Aorta (tissue), 5 donors: ENCODE data around the gene DSC1. TPM values are rescaled to one million over a fixed set of nuclear protein-coding genes. Genes with fewer than 3 reads are reported as not detected.

ENCODE experiments used
- ATAC-seq: fragments of 200-7000 bp; cut with Tn5 transposase; one replicate; pipeline ENCODE4 v1.9.1; 2022; ENCODE audit warnings: moderate library complexity; ENCODE audit not compliant: low FRiP score
- DNase-seq, 2 donors: peaks; one replicate each; pipeline ENCODE4 v3.0.0-alpha.2; 2020
- H3K27ac ChIP-seq, 2 donors: one replicate each; pipeline ENCODE4 v1.5.1; 2013; ENCODE audit warnings: low read length in 2 of 2, mild to moderate bottlenecking in 2 of 2, moderate library complexity in 2 of 2, control low read depth in 1 of 2, inconsistent platforms in 1 of 2, low read depth in 1 of 2
- H3K27me3 ChIP-seq, 2 donors: one replicate each; pipeline ENCODE4 v1.6.1; 2013; ENCODE audit warnings: control low read depth in 1 of 2, low read length in 1 of 2, mild to moderate bottlenecking in 1 of 2, moderate library complexity in 1 of 2; ENCODE audit not compliant: insufficient read depth in 2 of 2, control insufficient read depth in 1 of 2
- H3K36me3 ChIP-seq, 2 donors: one replicate each; pipeline ENCODE4 v1.6.1; 2013; ENCODE audit warnings: control low read depth in 1 of 2, low read length in 1 of 2, mild to moderate bottlenecking in 1 of 2; ENCODE audit not compliant: insufficient read depth in 2 of 2, control insufficient read depth in 1 of 2
- H3K4me1 ChIP-seq, 2 donors: one replicate each; pipeline ENCODE4 v1.6.1; 2013; ENCODE audit warnings: low read length in 2 of 2, control low read depth in 1 of 2, mild to moderate bottlenecking in 1 of 2, moderate library complexity in 1 of 2; ENCODE audit not compliant: insufficient read depth in 2 of 2, control insufficient read depth in 1 of 2
- H3K4me3 ChIP-seq, 2 donors: one replicate each; pipeline ENCODE4 v1.5.1; 2013; ENCODE audit warnings: low read length in 2 of 2, control low read depth in 1 of 2, mild to moderate bottlenecking in 1 of 2
- H3K9me3 ChIP-seq: one replicate; pipeline ENCODE4 v1.6.1; 2013; ENCODE audit warnings: mild to moderate bottlenecking, low read length; ENCODE audit not compliant: control insufficient read depth
- WGBS, 2 donors: extraction: QIAGEN DNeasy Blood & Tissue Kit; methylation state at CpG; one replicate each; pipeline ENCODE4 v1.1.7; 2013; 5-methylcytosine and 5-hydroxymethylcytosine counted together
- intact Hi-C, 2 donors: fragments of 100-400 bp; cut with DNase I; formaldehyde crosslinking; loops; one replicate each; pipeline versions ENCODE4 v1.14.2 to v1.15.0; 2022
- polyA plus RNA-seq, 2 donors: library from polyadenylated mRNA; stranded (reverse); fragments of 200-250 nt; gene quantifications; one replicate each; pipeline ENCODE4 v1.2.3, GENCODE V29; 2013
- total RNA-seq, 2 donors: library from RNA; stranded (reverse); fragmentation: NEBNext Ultra II Directional; extraction: Animal tissue kit (Norgen Biotek cat#: 25700); gene quantifications; one replicate each; pipeline ENCODE4 v1.2.1, GENCODE V29; 2021
- donor health status: healthy with polysubstance abuse.
- donor health status: Bipolar disorder and iron deficiency.
- donor health status: DM: no; HTN: no; CAD: no.
- donor health status: DM: no; HTN: no; CAD: no.
- donor health status: DM: yes; HTN: yes; CAD: no.

Gene DSC1
- total and polyA plus RNA-seq, 4 donors: not detected

- no peak overlapping the region for H3K4me3 ChIP-seq
- intact Hi-C loops: no loop called here
Observed at GRCh38 chr18:31204166-31204565, 41.5 kb upstream of the DSC1 start.

GRCh38 chr18:31203794-31204148, 41.1 kb upstream of the DSC1 start:
- no peak for DNase-seq
- no peaks in the 10 kb centered on the region for H3K27me3 ChIP-seq
- no peaks in the 10 kb centered on the region for H3K4me1 ChIP-seq
- intact Hi-C loops: no loop called here
- H3K4me3 ChIP-seq: no peak overlapping the region
- WGBS, 2 donors: 79 to 81% methylated on average over 5 of the region's 5 CpGs
- no peak for ATAC-seq
- H3K27ac ChIP-seq: no peak overlapping the region
- H3K36me3 ChIP-seq: no peaks in the 10 kb centered on the region
- H3K9me3 ChIP-seq: no peaks in the 10 kb centered on the region

More at GRCh38 chr18:31204166-31204565, 41.5 kb upstream of the DSC1 start:
- H3K9me3 ChIP-seq: no peaks in the 10 kb centered on the region
- H3K4me1 ChIP-seq: no peaks in the 10 kb centered on the region
- DNase-seq (no peak), ATAC-seq (no peak)
- no peaks in the 10 kb centered on the region for H3K36me3 ChIP-seq
- H3K27ac ChIP-seq: no peak overlapping the region
- WGBS, 2 donors: 92 to 94% methylated on average over 2 of the region's 2 CpGs
- H3K27me3 ChIP-seq: no peaks in the 10 kb centered on the region

GRCh38 chr18:31203096-31203793, 40.6 kb upstream of the DSC1 start:
- intact Hi-C loops: no loop called here
- H3K9me3 ChIP-seq: no peaks in the 10 kb centered on the region
- H3K27ac ChIP-seq: no peak overlapping the region
- WGBS, 2 donors: 74 to 78% methylated on average over 9 of the region's 9 CpGs
- DNase-seq: peak in 1 of 2 donors; percentile 61
- H3K27me3 ChIP-seq: no peaks in the 10 kb centered on the region
- H3K4me1 ChIP-seq: no peaks in the 10 kb centered on the region
- no peaks in the 10 kb centered on the region for H3K36me3 ChIP-seq
- H3K4me3 ChIP-seq: no peak overlapping the region
- ATAC-seq: no peak

- H3K9me3 ChIP-seq: no peaks in the 10 kb centered on the region
- ATAC-seq: no peak
- H3K4me3 ChIP-seq: no peak overlapping the region
- intact Hi-C loops: no loop called here
- no peaks in the 10 kb centered on the region for H3K36me3 ChIP-seq
- H3K27ac ChIP-seq: no peak overlapping the region
- H3K4me1 ChIP-seq: no peaks in the 10 kb centered on the region
- H3K27me3 ChIP-seq: no peaks in the 10 kb centered on the region
- DNase-seq: no peak
- WGBS, 2 donors: 65 to 70% methylated on average over 5 of the region's 5 CpGs
Observed at GRCh38 chr18:31199190-31199769, 36.6 kb upstream of the DSC1 start.

GRCh38 chr18:31197676-31198075, 35.0 kb upstream of the DSC1 start:
- no peaks in the 10 kb centered on the region for H3K9me3 ChIP-seq
- no peak for ATAC-seq
- intact Hi-C loops: no loop called here

GRCh38 chr18:31195063-31195462, 32.4 kb upstream of the DSC1 start:
- DNase-seq (no peak), ATAC-seq (no peak)
- H3K4me1 ChIP-seq: no peaks in the 10 kb centered on the region
- no peaks in the 10 kb centered on the region for H3K27me3 ChIP-seq
- no peaks in the 10 kb centered on the region for H3K9me3 ChIP-seq
- H3K36me3 ChIP-seq: no peaks in the 10 kb centered on the region
- intact Hi-C loops: no loop called here
- 53 to 59% methylated on average over 3 of the region's 3 CpGs for WGBS, 2 donors
- no peak overlapping the region for H3K27ac ChIP-seq
- no peak overlapping the region for H3K4me3 ChIP-seq

More at GRCh38 chr18:31197676-31198075, 35.0 kb upstream of the DSC1 start:
- 14% methylated on average over 2 of the region's 2 CpGs for WGBS, 2 donors
- no peak for DNase-seq
- Histone ChIP-seq H3K36me3 (no peaks in the 10 kb centered on the region), H3K27ac (no peak overlapping the region), H3K4me1 (no peaks in the 10 kb centered on the region), H3K4me3 (no peak overlapping the region), H3K27me3 (no peaks in the 10 kb centered on the region)

- Histone ChIP-seq H3K36me3 (no peaks in the 10 kb centered on the region), H3K4me1 (no peaks in the 10 kb centered on the region), H3K9me3 (no peaks in the 10 kb centered on the region), H3K27me3 (no peaks in the 10 kb centered on the region), H3K27ac (no peak overlapping the region), H3K4me3 (no peak overlapping the region)
- ATAC-seq: no peak
- DNase-seq: no peak
- intact Hi-C loops: no loop called here
Observed at GRCh38 chr18:31192086-31192776, 29.6 kb upstream of the DSC1 start.

GRCh38 chr18:31190919-31191318, 28.3 kb upstream of the DSC1 start:
- WGBS, 2 donors: 62 to 64% methylated on average over 2 of the region's 2 CpGs
- H3K9me3 ChIP-seq: no peaks in the 10 kb centered on the region
- DNase-seq (no peak), ATAC-seq (no peak)
- no peaks in the 10 kb centered on the region for H3K36me3 ChIP-seq
- no peak overlapping the region for H3K27ac ChIP-seq
- no peak overlapping the region for H3K4me3 ChIP-seq
- no peaks in the 10 kb centered on the region for H3K27me3 ChIP-seq
- H3K4me1 ChIP-seq: no peaks in the 10 kb centered on the region
- intact Hi-C loops: no loop called here

GRCh38 chr18:31189757-31190156, 27.1 kb upstream of the DSC1 start:
- 72 to 80% methylated on average over 2 of the region's 2 CpGs for WGBS, 2 donors
- Histone ChIP-seq H3K36me3 (no peaks in the 10 kb centered on the region), H3K27ac (no peak overlapping the region), H3K4me1 (no peaks in the 10 kb centered on the region), H3K27me3 (no peaks in the 10 kb centered on the region), H3K9me3 (no peaks in the 10 kb centered on the region), H3K4me3 (no peak overlapping the region)
- intact Hi-C loops: no loop called here
- no peak for DNase-seq
- ATAC-seq: no peak
